H1 (cell line): Measurements from ENCODE around the gene CSRP3. TPM values are rescaled to one million over a fixed set of nuclear protein-coding genes. Genes with fewer than 3 reads are reported as not detected.
A peak's percentile ranks its signal among the peaks of the same experiment; 100 is the strongest.

ENCODE experiments used
- CTCF ChIA-PET: fragments of 300-600 bp; sonication (Branson Sonifier 250); formaldehyde crosslinking; loops from one replicate; lab custom pipeline; 2021; ENCODE audit not compliant: partially characterized antibody; lab: Charles Lee
- POLR2A ChIA-PET: fragments of 300-600 bp; sonication (Branson Sonifier 250); formaldehyde crosslinking; loops from one replicate; lab custom pipeline; 2021; ENCODE audit warnings: inconsistent platforms; ENCODE audit not compliant: partially characterized antibody; lab: Charles Lee
- DNase-seq, 2 experiments: peaks; one replicate each; pipeline versions ENCODE4 v3.0.0 to v3.0.0-alpha.2; 2010 to 2022; ENCODE audit warnings: low spot score in 2 of 2, low read depth in 1 of 2, mixed read lengths in 1 of 2
- FAIRE-seq: peaks from 2 replicates; lab custom pipeline; 2011; peaks lifted over from hg19 to GRCh38; lab: Jason Lieb, UNC
- H2AFZ ChIP-seq: 2 replicates; pipeline ENCODE4 v1.8.1; 2012; ENCODE audit warnings: low read length, inconsistent platforms
- H2AK5ac ChIP-seq: 2 replicates; pipeline ENCODE4 v1.6.1; 2013; ENCODE audit warnings: low read depth, low read length
- H2BK120ac ChIP-seq: replicated peaks from 2 replicates; pipeline ENCODE3; 2013; ENCODE audit warnings: low read depth, low read length, inconsistent platforms
- H2BK12ac ChIP-seq: 2 replicates; pipeline ENCODE4 v1.6.1; 2013; ENCODE audit warnings: low read depth, low read length
- H2BK15ac ChIP-seq: 2 replicates; pipeline ENCODE4 v1.6.1; 2013; ENCODE audit warnings: low read length
- H2BK20ac ChIP-seq: 2 replicates; pipeline ENCODE4 v1.6.1; 2013; ENCODE audit warnings: low read length
- H2BK5ac ChIP-seq: 2 replicates; pipeline ENCODE4 v1.6.1; 2013; ENCODE audit warnings: low read depth, low read length
- H3K14ac ChIP-seq: 2 replicates; pipeline ENCODE4 v1.6.1; 2013; ENCODE audit warnings: inconsistent platforms; ENCODE audit not compliant: insufficient read length
- H3K18ac ChIP-seq: 2 replicates; pipeline ENCODE4 v1.6.1; 2013; ENCODE audit warnings: low read length; ENCODE audit errors: extremely low read depth
- H3K23ac ChIP-seq: 2 replicates; pipeline ENCODE4 v1.6.1; 2013; ENCODE audit warnings: inconsistent platforms; ENCODE audit not compliant: insufficient read length
- H3K23me2 ChIP-seq: 2 replicates; pipeline ENCODE4 v1.6.1; 2013; ENCODE audit warnings: low read depth, low read length
- H3K27ac ChIP-seq: 2 replicates; pipeline ENCODE4 v1.6.1; 2011; ENCODE audit warnings: low read depth, low read length, inconsistent platforms
- H3K27me3 ChIP-seq, 4 experiments: replicated peaks in 1 of 4; 1 replicate in 1 of 4; 2 replicates in 3 of 4; pipeline versions ENCODE4 v1.6.1 to v1.8.1; 2011 to 2013; ENCODE audit warnings: low read length in 3 of 4, mild to moderate bottlenecking in 3 of 4, inconsistent platforms in 2 of 4, mixed read lengths in 2 of 4, moderate library complexity in 1 of 4; ENCODE audit not compliant: control insufficient read depth in 3 of 4, insufficient read depth in 3 of 4; ENCODE audit errors: extremely low read depth in 1 of 4
- H3K36me3 ChIP-seq, 4 experiments: 2 replicates each; pipeline versions ENCODE4 v1.6.1 to v1.8.1; 2011 to 2013; ENCODE audit warnings: mild to moderate bottlenecking in 4 of 4, low read length in 3 of 4, moderate library complexity in 2 of 4, control low read depth in 1 of 4, inconsistent platforms in 1 of 4; ENCODE audit not compliant: insufficient read depth in 4 of 4, control insufficient read depth in 2 of 4
- H3K4ac ChIP-seq: replicated peaks from 2 replicates; pipeline ENCODE3; 2013; ENCODE audit warnings: low read length, low read depth, mixed read lengths, inconsistent platforms; ENCODE audit not compliant: insufficient read length
- H3K4me1 ChIP-seq, 4 experiments: replicated peaks in 1 of 4; 1 replicate in 1 of 4; 2 replicates in 3 of 4; pipeline versions ENCODE4 v1.6.1 to v1.8.1; 2011 to 2013; ENCODE audit warnings: low read length in 3 of 4, inconsistent platforms in 2 of 4, mixed read lengths in 1 of 4; ENCODE audit not compliant: insufficient read depth in 4 of 4, control insufficient read depth in 3 of 4
- H3K4me2 ChIP-seq, 2 experiments: 2 replicates each; pipeline versions ENCODE4 v1.6.1 to v1.8.1; 2011 to 2013; ENCODE audit warnings: low read depth in 2 of 2, low read length in 2 of 2, control low read depth in 1 of 2, inconsistent platforms in 1 of 2, mild to moderate bottlenecking in 1 of 2; ENCODE audit not compliant: insufficient read depth in 1 of 2
- H3K4me3 ChIP-seq, 4 experiments: fragments of 200-600, 300-600 bp in 1 of 4; sonication (generic), shearing (Covaris generic), sonication (Bioruptor Twin) in 1 of 4; 2 replicates each; pipeline versions ENCODE4 v1.5.1 to v1.8.1; 2011 to 2016; ENCODE audit warnings: low read length in 4 of 4, low read depth in 3 of 4, control low read depth in 2 of 4, inconsistent platforms in 2 of 4, mild to moderate bottlenecking in 2 of 4, mixed read lengths in 1 of 4, moderate library complexity in 1 of 4; ENCODE audit not compliant: insufficient read depth in 2 of 4; ENCODE audit errors: extremely low read depth in 1 of 4
- H3K56ac ChIP-seq: replicated peaks from 2 replicates; pipeline ENCODE3; 2013; ENCODE audit warnings: low read depth, mild to moderate bottlenecking, mixed read lengths, low read length, inconsistent platforms; ENCODE audit not compliant: insufficient read length
- H3K79me1 ChIP-seq: 2 replicates; pipeline ENCODE4 v1.6.1; 2013; ENCODE audit warnings: low read depth, low read length, control low read depth
- H3K79me2 ChIP-seq, 2 experiments: 2 replicates each; pipeline versions ENCODE4 v1.6.1 to v1.8.1; 2012 to 2013; ENCODE audit warnings: low read length in 2 of 2, mild to moderate bottlenecking in 2 of 2, inconsistent platforms in 1 of 2; ENCODE audit not compliant: insufficient read depth in 2 of 2, control insufficient read depth in 1 of 2
- H3K9ac ChIP-seq, 4 experiments: replicated peaks in 1 of 4; 1 replicate in 1 of 4; 2 replicates in 3 of 4; pipeline versions ENCODE4 v1.6.1 to v1.8.1; 2011 to 2013; ENCODE audit warnings: low read depth in 3 of 4, low read length in 3 of 4, control low read depth in 2 of 4, mild to moderate bottlenecking in 2 of 4, moderate library complexity in 2 of 4, inconsistent platforms in 1 of 4; ENCODE audit errors: extremely low read depth in 1 of 4
- H3K9me3 ChIP-seq, 2 experiments: 2 replicates each; pipeline versions ENCODE4 v1.6.1 to v1.8.1; 2012 to 2013; ENCODE audit warnings: mild to moderate bottlenecking in 2 of 2, moderate library complexity in 2 of 2, control low read depth in 1 of 2, inconsistent platforms in 1 of 2, low read depth in 1 of 2, low read length in 1 of 2, mixed read lengths in 1 of 2; ENCODE audit not compliant: insufficient read depth in 2 of 2
- H4K20me1 ChIP-seq, 2 experiments: replicated peaks in 1 of 2; 2 replicates each; pipeline versions ENCODE3 to v1.8.1; 2011 to 2013; ENCODE audit warnings: inconsistent platforms in 2 of 2, low read length in 2 of 2, mild to moderate bottlenecking in 1 of 2; ENCODE audit not compliant: insufficient read depth in 2 of 2, control insufficient read depth in 1 of 2
- H4K5ac ChIP-seq: 2 replicates; pipeline ENCODE4 v1.6.1; 2013; ENCODE audit warnings: low read length, low read depth, mixed read lengths, inconsistent platforms; ENCODE audit not compliant: insufficient read length
- H4K8ac ChIP-seq: 2 replicates; pipeline ENCODE4 v1.8.0; 2013; ENCODE audit warnings: mild to moderate bottlenecking, moderate library complexity, low read length, inconsistent platforms; ENCODE audit not compliant: insufficient read depth; ENCODE audit errors: extremely low read depth
- H4K91ac ChIP-seq: replicated peaks from 2 replicates; pipeline ENCODE3; 2013; ENCODE audit warnings: low read length, mixed read lengths, inconsistent platforms; ENCODE audit not compliant: insufficient read length
- ASH2L ChIP-seq: fragments of 200-600, 300-600 bp; sonication (generic); IDR thresholded peaks from one replicate; pipeline ENCODE4 v1.7.1; 2017; ENCODE audit warnings: low read length
- BACH1 ChIP-seq: IDR thresholded peaks from 2 replicates; pipeline ENCODE4 v1.6.1; 2012; ENCODE audit warnings: low read length, improper control_type of control experiment
- CBX8 ChIP-seq: fragments of 300-800, 300-1000 bp; sonication (generic); IDR thresholded peaks from 2 replicates; pipeline ENCODE4 v1.7.1; 2016; ENCODE audit warnings: low read depth, low read length, borderline replicate concordance
- CHD2 ChIP-seq: IDR thresholded peaks from 2 replicates; pipeline ENCODE4 v1.6.1; 2012; ENCODE audit warnings: low read length, improper control_type of control experiment
- E2F6 ChIP-seq: IDR thresholded peaks from 2 replicates; pipeline ENCODE4 v1.6.1; 2012; ENCODE audit warnings: inconsistent platforms
- MAFK ChIP-seq: IDR thresholded peaks from 2 replicates; pipeline ENCODE4 v1.6.1; 2012; ENCODE audit warnings: low read depth, mild to moderate bottlenecking, improper control_type of control experiment, low read length
- MAX ChIP-seq: IDR thresholded peaks from 2 replicates; pipeline ENCODE4 v1.6.1; 2012; ENCODE audit warnings: inconsistent platforms
- RBBP5 ChIP-seq: IDR thresholded peaks from 2 replicates; pipeline ENCODE4 v1.7.1; 2012; ENCODE audit warnings: low read depth, mild to moderate bottlenecking, inconsistent platforms, low read length, moderate library complexity, borderline replicate concordance
- SP1 ChIP-seq: IDR thresholded peaks from 2 replicates; pipeline ENCODE4 v1.6.1; 2011; ENCODE audit warnings: low read depth, low read length
- TAF1 ChIP-seq: IDR thresholded peaks from 2 replicates; pipeline ENCODE4 v1.6.1; 2011; ENCODE audit warnings: mild to moderate bottlenecking, low read depth, low read length
- WGBS, 2 experiments: shearing (Covaris generic) in 1 of 2; methylation state at CpG; one replicate each; pipeline versions ENCODE4 v1.1.6 to v1.1.7; 2013 to 2015; ENCODE audit warnings: low lambda C conversion rate in 2 of 2, mixed read lengths in 2 of 2, inconsistent platforms in 1 of 2, low coverage in 1 of 2, missing lambda C conversion rate in 1 of 2; ENCODE audit not compliant: insufficient replicate concordance in 2 of 2, insufficient coverage in 1 of 2, insufficient read length in 1 of 2; ENCODE audit errors: extremely low coverage in 1 of 2, missing lambda C conversion rate in 1 of 2; 5-methylcytosine and 5-hydroxymethylcytosine counted together
- polyA plus RNA-seq, 7 experiments: library from polyadenylated mRNA; depleted of rRNA in 3 of 7; stranded (reverse) in 5 of 7; unstranded in 2 of 7; fragments of >200 nt in 5 of 7; fragments of 200-250 nt in 2 of 7; gene quantifications; 1 replicate in 5 of 7; 2 replicates in 1 of 7; 4 replicates in 1 of 7; pipeline versions ENCODE4 v1.2.1 to v1.2.3, GENCODE V29; 2011 to 2013; ENCODE audit warnings: missing spikeins in 2 of 7, mixed read lengths in 2 of 7
- total RNA-seq: library from RNA; stranded (reverse); fragmentation: NEBNext Ultra II Directional; extraction: Animal tissue kit (Norgen Biotek cat#: 25700); gene quantifications from 2 replicates; pipeline ENCODE4 v1.2.1, GENCODE V29; 2021

The CSRP3 gene
- total and polyA plus RNA-seq, 2 of the 8 experiments (the other 6 are each of a cell fraction or from before 2014, with no cell fraction given), result not detected

- Histone ChIP-seq H3K36me3 (peaks cover 0 to 10% (median 6%) of the 10 kb centered on the region in 4 experiments; a peak in 4 of 8 replicates), H3K79me1 (no peaks in the 10 kb centered on the region), H3K4me2 (peak overlapping the region; percentile 94 to 100), H3K9ac (peak overlapping the region; percentile 26 to 94 (median 66); a peak in 6 of 7 replicates), H3K23me2 (peaks cover 13% of the 10 kb centered on the region), H4K91ac (no peak overlapping the region), H2BK12ac (peak overlapping the region; percentile 71; the same call in 1 of the 2 replicates), H3K4me1 (peaks cover 0 to 7% (median 3%) of the 10 kb centered on the region in 4 experiments; a peak in 3 of 7 replicates), H3K79me2 (no peaks in the 10 kb centered on the region), H2BK5ac (no peak overlapping the region; the same call in 1 of the 2 replicates), H3K18ac (peak overlapping the region; percentile 91), H3K14ac (no peak overlapping the region), H2BK20ac (no peak overlapping the region), H3K4me3 (peak overlapping the region; percentile 52 to 88 (median 71)), H2AFZ (peak overlapping the region; percentile 90; the same call in 1 of the 2 replicates), H3K27ac (peak overlapping the region; percentile 65; the same call in 1 of the 2 replicates), H2AK5ac (no peak overlapping the region), H3K23ac (no peak overlapping the region), H3K56ac (peak overlapping the region; percentile 43), H4K8ac (0 out of 2 replicates have a peak overlapping the region, but pooled peaks have one; percentile 36), H3K9me3 (no peaks in the 10 kb centered on the region), H3K4ac (peak overlapping the region; percentile 95), H4K20me1 (peaks cover 0 to 2% of the 10 kb centered on the region in 2 experiments), H3K27me3 (peaks cover 9 to 28% (median 20%) of the 10 kb centered on the region in 4 experiments), H2BK120ac (no peak overlapping the region), H4K5ac (peak overlapping the region; percentile 67), H2BK15ac (no peak overlapping the region; the same call in 1 of the 2 replicates)
- POLR2A ChIA-PET, result interaction anchor here (0.6 to 2.0 kb wide), 9 partner anchors 12 to 170 kb away, joined by 3 to 9 read pairs (median 3); no protein-coding TSS in a partner anchor
- CTCF ChIA-PET, result interaction anchor here (0.9 kb wide), 1 partner anchor 40 kb away, joined by 3 read pairs; no protein-coding TSS in a partner anchor
- peak in 1 of 2 experiments; percentile 83 for DNase-seq
- 7% methylated on average over 16 of the region's 92 CpGs; no CpG with 5 or more reads in 1 of the 2 experiments for WGBS, 2 experiments
- no peak for FAIRE-seq
- peak; percentile 79 for TF ChIP-seq MAX
- TF ChIP-seq ASH2L, result peak; percentile 73
- TF ChIP-seq MAFK, result no peak
- TF ChIP-seq CBX8, result no peak
- TF ChIP-seq CHD2, result no peak
- TF ChIP-seq TAF1, result peak; percentile 20; the same call in 1 of the 2 replicates
- TF ChIP-seq BACH1, result no peak
- TF ChIP-seq E2F6, result peak; percentile 82
- TF ChIP-seq RBBP5, result peak; percentile 42; the same call in 1 of the 2 replicates
- no peak for TF ChIP-seq SP1
These were observed 39.7 kb upstream of the CSRP3 start for GRCh38 chr11:19241260-19242178.
